NT2/D1 (cell line): Measurements from ENCODE around the gene DCTD.

Experiments used
- SUZ12 ChIP-seq: IDR thresholded peaks from 2 replicates; pipeline ENCODE4 v1.6.1; 2011; ENCODE audit not compliant: insufficient read length, insufficient read depth; ENCODE audit errors: extremely low read depth
- YY1 ChIP-seq: IDR thresholded peaks from 2 replicates; pipeline ENCODE4 v1.6.1; 2011; ENCODE audit not compliant: insufficient read length, insufficient read depth
- ZNF274 ChIP-seq: IDR thresholded peaks from 2 replicates; pipeline ENCODE4 v1.6.1; 2011; ENCODE audit warnings: mild to moderate bottlenecking, low read depth, low read length

DNA sequence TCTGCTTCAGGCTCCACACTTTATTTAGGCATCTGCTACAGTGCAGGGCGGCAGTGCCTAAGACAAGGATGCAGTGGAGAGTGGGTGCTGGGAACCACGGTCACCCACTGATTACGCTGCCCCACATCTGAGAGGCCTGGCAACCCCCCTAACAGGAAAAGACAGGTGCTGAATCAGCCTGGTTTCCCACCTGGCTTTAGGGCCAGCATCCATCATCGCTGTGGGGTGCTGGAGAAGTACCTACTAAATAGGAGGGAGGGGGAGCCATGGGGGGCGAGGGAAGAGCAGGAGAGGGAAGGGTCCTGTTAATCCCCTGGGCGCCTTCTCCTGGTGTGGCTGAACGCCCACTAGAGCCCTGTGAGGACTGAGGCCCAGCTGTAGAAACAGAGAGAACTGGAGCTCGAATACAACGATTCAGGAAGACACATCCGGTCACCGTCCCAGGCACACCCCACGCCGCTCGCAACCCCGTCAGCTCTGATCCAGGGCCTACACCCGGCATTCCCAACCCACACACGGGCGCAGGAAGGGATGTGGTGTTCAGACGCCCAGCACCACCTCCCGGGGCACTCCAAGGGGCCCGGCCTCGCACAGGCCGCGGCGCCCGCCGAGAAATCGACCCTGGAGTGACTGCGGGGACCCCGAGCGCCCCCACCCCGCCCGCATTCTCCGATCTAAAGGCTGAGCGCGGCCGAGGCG is 554 bp downstream of the DCTD start:
- TF ChIP-seq ZNF274 (no peak), YY1 (no peak), SUZ12 (no peak)
